Left cardiac atrium (tissue), 4 donors: Measurements from ENCODE around the gene PRR23E. TPM values are rescaled to one million over a fixed set of nuclear protein-coding genes. Genes with fewer than 3 reads are reported as not detected.

Experiments
- ATAC-seq, 2 donors: fragments of 200-7000 bp; cut with Tn5 transposase; one replicate each; pipeline ENCODE4 v1.9.1; 2020; ENCODE audit warnings: mild to moderate bottlenecking in 2 of 2, moderate library complexity in 2 of 2
- DNase-seq: peaks from one replicate; pipeline ENCODE4 v3.0.0-alpha.2; 2020
- intact Hi-C, 2 donors: fragments of 100-400 bp; cut with DNase I; formaldehyde crosslinking; loops; one replicate each; pipeline versions ENCODE4 v1.14.1 to v1.15.1; 2022 to 2023
- total RNA-seq, 2 donors: library from RNA; stranded (reverse); fragmentation: NEBNext Ultra II Directional; extraction: Animal tissue kit (Norgen Biotek cat#: 25700); gene quantifications; one replicate each; pipeline ENCODE4 v1.2.1, GENCODE V29; 2021
- donor health status: DM: no; HTN: yes; CAD: no.
- donor health status: DM: no; HTN: yes; CAD: no; lungs with severe emphysema.
- donor health status: DM: yes; HTN: yes; CAD: no.
- donor health status: Dilated cardiomyopathy.

The PRR23E gene
- total RNA-seq, 2 donors from 2014 or later: not detected

DNA sequence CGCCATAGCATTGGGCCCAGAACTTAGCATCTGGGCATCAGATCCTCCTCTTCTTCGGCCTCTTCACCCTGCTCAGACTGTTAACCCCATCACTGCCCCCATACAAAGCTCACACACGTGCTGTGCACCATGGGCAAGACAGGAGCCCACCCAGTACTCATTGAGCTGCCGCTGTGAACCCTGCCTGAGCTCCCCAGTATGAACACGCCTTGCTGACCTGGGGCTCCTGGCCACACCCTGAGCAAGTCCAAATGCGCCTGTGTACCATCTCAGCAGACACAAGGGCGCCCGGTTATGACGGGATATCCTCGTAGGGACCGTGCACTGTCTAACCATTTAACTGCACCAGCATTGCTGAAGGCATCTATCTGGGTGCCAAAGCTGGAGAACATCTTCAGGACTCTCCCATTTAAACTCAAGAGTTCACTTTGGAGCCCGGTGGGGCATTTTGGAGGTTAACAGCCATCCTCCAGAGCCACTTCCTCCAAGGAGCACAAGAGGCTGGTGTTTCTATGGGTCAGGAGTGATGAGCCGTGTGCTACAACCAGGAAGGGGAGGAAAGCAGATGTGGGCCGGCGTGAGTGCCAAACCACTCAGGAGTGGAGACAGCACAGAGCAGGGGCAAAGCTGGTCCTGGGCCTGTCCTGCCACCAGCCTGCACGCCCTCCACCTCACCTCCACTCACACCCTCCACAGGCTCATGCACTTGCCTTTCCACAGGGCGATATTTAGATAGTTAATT lies 12.1 kb downstream of the PRR23E start:
- intact Hi-C loops: no loop called here
- DNase-seq: no peak
- no peak for ATAC-seq

DNA sequence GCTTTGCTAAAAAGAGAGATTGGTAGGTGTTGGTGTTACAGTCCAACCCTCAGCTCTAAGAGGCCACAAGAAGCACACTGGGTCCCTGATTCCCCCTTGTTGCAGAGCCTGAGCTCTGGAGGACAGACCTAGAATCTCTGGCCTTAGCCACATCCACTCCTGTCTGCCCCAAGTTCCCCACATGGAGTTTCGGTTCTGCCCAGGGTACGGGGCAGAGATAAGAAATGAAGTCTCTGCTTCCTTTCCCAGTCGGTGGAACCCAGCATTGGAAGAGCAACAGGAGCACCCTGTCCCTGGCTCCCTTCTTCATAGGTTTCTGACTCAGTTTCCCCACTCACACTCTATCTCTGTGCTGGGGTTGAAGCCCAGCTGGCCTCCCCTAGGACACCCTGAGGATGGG lies 13.2 kb downstream of the PRR23E start:
- ATAC-seq (no peak), DNase-seq (no peak)
- intact Hi-C loops: no loop called here

DNA sequence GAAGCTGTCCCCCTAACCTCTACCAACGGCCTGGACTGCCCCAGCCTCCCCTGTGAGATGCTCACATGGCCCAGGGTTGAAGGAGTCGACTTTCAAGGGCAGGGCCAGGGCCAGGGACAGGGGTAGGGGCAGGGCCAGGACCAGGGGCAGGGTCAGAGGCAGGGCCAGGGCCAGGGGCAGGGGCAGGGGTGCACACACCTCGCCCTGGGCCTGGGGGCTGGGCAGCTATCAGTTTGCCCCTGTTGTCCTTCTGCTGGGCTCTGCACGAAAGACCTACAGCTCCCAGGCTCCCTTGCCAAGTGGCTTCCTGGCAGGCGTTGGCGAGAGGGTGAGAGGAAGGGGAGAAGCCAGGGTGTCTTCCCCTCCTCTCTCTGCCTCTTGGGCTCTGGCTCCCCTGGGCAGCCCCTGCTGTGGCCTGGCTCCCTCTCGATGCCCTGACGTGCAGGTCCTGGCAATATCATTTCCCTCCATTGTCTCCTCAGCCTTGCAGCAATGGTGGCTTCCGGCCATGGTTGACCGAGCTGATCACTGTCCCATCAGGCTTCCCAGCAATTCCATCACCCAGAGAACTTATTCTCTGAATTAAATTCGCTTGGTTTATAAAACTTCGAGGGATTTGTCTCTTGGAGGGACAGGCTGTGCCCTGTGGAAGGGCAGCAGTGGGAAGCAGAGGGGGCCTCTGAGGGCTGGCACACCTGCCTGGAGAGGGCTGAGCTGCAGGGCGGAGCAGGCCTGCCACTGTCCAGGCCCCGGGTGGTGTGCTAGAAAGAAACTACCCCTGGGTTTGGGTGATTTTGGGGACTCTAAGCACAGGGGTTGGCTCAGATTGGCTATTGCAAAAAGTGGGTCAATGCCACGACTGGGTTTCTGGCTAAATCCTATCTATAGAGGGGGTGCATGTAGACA lies 13.9 kb downstream of the PRR23E start:
- intact Hi-C loops: no loop called here
- ATAC-seq (peak in 1 of 2 donors; percentile 15), DNase-seq (no peak)

DNA sequence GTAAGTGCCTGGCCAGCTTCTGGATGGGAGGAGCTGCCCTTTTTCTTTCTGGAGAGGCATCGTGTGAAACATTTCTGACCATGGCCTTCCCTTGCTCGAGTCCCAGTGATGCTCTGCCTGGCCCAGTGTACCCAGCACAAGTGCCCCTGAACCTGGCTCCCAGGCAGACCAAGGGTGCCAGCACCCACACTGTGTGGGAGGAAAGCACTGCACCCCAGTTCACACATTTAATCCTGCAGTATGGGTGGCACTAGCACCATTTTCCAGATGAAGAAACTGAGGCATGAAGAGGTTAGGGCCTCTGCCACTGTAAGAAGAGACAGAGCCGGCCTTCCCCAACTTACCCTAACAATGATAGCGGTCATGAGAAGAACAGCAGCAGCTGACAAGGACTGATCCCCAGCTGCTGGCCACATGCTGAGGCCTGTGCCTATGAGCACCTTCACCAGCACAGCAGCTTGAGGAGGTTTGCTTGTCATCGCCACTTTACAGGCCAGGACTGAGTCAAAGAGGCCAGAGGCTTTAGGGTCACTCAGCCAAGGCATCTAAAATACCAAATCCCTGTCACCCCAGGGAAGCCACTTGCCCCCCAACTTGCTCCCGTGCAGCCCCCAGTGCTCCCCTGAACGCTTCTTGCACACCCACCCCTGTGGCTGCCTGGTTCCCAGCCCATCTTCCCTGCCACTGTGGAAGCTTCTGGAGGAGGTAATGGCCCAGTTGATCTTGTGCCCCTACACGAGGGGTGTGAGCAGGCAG lies 15.0 kb downstream of the PRR23E start:
- intact Hi-C loops: no loop called here
- no peak for ATAC-seq
- no peak for DNase-seq

DNA sequence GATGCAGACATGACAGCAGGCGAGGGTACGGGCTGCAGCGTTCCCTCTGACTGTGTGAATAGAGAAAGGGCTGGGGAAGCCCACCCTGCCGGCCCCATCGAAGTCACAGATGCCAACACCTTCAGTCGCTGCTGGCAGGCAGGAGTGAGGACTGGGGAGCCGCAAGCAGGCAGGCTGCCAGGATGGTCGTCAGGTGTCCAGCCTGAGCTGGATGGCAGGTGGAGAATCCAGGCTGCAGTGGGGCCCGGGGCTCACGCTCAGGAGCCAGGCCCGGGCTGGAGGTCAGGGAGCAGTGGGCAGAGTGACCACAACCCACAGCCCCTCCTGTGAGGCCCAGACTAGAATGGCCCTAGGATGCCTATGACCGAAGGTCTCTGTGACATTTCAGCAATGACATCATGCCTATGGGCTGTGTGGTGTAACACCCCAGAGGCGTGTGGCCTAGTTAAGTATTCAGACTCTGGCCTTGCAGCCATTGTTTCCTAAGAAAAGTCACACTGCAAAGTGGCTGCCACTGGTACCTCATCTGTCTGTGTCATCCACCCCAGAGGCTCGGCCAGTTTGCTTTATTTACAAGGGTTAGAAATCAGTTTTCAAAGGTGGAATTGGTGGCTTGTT lies 15.7 kb downstream of the PRR23E start:
- no peak for ATAC-seq

DNA sequence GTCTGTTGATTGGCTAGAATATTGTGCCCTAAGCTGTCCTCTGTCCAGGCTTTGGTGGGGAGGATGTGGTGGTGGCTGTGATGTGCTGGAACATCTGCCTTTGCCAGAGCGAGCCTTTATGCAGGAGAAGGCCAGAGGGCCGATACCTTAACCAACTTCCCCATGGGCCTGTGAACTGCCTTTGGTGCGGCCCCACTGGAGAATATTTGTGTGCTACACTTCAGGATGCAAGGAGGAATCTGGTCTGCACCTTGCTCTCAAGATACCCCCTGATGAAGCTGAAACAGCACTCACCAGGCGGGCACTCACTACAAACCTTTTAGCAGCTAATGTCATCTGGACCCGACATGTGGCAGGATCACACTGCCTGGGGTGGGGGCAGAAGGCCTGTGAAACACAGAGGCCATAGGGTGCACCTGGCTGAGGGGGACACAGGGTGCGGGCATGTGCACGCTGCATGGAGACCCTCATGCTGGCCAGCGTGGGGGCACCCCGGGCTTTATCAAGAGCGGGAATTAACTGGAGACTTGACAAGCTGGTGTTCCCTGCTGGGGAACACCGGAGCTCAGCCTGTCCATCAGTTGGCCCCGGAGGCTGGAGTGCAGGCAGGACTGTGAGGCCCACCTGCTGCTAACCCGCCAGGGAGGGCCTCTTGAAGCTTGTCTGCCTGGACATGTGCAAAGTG lies 16.4 kb downstream of the PRR23E start:
- DNase-seq (no peak), ATAC-seq (no peak)
- intact Hi-C loops: no loop called here

More for the DNA sequence above, 15.7 kb downstream of the PRR23E start:
- no peak for DNase-seq
- intact Hi-C loops: no loop called here

DNA sequence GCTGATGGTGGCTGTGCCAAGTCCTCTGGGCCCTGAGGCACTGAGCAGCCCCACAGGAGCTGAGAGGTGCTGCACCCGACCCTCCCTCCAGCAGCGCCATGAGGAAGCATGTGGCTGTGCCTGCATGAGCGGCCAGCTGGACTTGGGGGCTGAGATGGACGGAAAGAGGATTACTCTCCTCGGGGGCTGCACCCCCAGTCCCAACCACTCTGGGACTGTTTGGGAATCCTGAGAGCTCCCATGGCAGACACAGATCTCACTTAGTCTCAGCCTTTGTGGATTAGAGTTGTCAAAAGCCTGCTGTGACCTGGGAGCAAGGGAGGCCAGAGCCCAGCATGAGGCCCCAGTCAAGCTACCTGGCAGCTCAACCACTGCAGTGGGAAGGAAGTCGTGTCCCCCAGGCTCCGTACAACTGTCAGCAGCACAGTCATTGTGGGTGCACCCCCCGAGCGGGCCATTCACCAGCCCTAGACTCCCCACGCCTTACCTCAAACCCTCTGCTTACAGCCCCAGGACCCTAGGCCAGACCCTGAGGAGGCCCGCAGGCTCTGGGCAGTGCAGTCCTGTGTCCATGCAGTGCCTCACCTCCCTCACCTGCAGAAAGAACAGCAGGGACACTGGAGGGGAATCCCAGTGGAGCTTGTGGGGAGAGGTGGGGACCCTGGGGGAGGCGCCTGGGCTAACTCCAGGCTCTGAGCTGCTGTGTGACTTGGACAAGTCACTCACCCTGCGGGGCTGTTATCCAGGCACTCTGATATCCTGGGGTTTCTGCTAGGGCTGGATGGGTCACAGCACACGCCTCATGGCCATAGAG lies 17.1 kb downstream of the PRR23E start:
- intact Hi-C loops: no loop called here
- no peak for ATAC-seq
- no peak for DNase-seq

DNA sequence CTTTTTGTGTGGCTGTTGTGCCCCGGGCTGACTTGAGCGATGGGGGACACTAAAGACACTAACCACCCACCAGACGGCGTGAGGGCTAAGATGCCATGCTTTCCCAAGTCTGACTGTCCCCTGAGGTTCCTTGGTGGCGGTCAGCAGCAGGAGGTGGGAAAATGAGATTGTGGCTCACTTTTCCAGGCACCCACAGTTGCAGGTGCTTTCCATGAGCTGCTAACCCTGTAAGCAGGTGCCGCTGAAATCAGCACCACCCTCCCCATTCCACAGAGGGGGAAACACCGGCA lies 17.7 kb downstream of the PRR23E start:
- intact Hi-C loops: no loop called here
- DNase-seq (no peak), ATAC-seq (no peak)

DNA sequence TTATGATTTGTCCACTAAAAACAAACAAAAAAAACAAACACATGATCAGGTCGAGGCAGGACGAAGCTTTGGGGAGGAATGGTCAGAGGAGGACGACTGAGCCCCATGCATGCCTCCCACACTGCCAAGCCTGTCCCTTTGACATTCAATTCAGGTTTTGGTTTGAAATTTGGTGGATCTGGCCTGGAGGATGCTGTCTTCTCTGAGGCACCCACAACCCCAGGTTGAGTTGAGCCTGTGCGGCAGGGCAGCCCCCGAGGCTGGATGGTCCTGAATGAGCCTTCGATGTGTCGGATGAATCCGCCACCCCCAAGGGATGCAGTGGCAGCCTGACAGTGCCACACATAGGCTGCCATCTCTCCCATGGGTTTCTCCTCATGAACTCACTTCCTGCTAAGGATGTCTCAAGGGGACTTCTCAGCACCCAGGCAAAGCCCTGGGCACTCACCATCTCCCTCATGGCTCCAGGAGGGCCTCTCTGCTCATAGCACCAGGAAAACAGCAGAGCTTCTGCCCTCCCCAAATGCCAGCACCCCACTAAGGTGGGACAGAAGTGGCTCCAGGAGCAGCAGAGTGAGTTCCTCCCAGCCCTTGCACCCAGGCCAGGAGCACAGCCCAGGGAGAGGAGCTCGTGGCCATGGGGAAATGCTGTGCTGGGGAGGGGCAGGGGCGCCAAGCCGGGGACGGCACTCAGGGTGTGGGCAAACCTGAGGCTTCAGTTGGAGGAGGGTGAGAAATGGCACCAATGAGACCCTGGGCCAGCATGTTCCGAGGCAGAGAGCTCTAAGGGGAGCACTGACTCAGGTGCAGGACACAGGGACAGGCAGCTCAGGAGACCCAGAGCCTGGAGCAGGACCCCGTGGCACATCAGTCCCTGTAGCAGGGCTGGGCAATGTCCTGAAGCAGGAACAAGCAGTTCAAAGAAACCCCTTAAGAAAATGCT lies 18.5 kb downstream of the PRR23E start:
- intact Hi-C loops: no loop called here
- ATAC-seq (no peak), DNase-seq (no peak)

DNA sequence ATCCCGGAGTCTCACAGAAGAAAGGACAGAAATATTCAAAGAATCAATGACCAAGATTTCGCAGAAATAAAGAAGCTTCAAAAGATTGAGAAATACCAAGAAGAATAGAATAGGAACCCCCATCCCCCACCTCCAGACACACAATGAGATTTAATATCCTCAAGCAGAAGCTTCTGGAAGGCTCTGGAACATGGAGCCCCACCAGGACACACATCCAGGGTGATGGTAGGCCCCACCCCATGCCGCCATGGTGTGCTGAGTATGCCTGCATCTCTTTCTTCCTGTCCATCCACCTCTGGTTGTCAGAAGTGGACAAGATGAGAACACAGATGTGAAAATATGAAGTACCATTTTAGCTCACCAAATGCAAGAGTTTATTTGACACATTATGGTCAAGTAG lies 19.3 kb downstream of the PRR23E start:
- intact Hi-C loops: no loop called here
- DNase-seq (no peak), ATAC-seq (no peak)

DNA sequence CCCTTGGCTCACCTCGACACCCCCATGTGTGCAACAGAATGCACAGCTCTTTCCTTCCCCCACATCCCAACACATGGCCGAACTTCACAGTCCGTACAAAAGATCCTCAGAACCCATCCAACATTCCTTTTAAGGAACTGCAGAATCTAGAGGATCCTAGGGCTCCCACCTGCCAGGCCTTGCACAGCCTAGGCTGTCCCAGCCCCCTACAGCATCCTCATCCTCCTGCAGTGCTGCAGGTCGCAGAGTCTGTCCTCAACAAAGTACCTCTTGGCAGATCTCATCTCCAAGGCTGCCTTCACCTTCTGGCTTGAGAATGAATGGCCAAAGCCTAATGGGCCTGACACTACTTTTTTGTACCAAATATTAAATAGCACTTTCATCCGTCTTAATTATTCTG lies 19.8 kb downstream of the PRR23E start:
- DNase-seq: no peak
- no peak for ATAC-seq
- intact Hi-C loops: no loop called here

DNA sequence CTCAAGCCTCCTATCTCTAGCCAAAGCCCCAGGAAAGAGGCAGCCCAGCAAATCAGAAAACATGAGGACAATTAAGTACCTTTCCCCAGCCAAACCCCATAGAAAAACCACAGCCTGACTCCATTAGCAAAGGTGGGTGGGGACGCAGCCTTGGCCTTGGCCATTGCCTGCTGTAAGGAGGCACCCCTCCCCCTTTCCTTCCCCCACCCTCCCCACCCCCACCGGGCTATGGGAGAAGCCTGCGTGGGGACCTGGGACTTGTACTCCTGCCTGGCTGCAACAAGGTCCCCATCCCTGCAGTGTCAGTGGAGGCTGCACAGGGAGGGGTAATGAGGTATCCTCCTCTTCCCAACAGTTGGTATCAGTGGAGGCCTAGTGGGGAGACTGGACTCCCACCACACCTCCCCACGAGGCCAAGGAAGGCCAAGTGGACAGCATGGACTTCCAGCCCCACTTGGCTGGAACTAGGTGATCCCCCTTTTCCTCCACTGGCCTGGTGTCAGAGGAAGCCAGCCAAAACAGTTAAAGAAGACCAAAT lies 20.5 kb downstream of the PRR23E start:
- intact Hi-C loops: no loop called here
- DNase-seq (no peak), ATAC-seq (no peak)

DNA sequence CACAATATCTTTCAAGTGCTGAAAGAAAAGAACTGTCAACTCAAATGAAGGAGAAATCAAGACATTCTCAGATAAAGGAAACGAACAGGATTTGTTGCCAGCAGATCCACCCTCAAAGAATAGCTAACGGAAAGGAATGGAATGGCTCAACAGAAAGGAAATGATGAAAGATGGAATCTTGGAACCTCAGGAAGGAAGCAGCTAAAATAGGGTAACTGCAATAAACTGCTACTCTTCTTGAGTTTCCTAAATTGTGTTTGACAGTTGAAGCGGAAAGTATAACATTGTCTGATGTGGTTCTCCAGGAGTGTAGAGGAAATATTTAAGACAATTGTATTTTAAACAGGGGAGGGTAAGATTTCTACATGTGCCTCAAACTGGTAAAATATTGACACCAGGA lies 22.0 kb downstream of the PRR23E start:
- intact Hi-C loops: no loop called here
- ATAC-seq (no peak), DNase-seq (no peak)

DNA sequence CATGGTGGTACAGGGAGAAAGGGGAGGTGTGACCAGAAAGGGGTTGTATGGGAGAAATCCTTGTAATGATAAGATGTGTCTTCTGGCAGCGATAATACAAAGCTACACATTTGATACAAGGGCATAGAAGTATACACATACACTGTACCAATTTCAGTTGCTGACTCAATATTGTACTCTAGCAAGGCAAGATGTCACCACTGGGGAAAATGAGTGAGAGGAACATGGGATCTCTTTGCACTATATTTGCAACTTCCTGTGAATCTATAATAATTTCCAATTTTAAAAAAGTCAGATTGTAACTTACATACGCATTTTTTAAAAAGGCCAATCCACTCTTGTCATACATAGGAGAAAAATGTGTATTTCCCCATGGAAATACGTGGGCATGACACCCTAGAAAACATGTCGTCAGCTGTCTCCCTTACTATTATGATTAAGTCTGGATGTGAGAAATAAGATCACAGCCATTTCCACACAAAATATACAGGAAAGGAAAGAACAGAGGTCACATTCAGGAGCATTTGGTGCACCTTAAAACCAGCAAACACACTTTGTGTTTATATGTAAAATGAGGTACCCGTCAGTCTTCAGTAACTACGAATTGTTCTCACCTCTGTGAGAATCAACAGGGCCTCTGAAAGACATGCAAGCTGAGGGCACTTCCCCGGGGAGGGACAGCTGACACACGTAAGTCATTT lies 22.9 kb downstream of the PRR23E start:
- intact Hi-C loops: no loop called here
- DNase-seq (no peak), ATAC-seq (no peak)

DNA sequence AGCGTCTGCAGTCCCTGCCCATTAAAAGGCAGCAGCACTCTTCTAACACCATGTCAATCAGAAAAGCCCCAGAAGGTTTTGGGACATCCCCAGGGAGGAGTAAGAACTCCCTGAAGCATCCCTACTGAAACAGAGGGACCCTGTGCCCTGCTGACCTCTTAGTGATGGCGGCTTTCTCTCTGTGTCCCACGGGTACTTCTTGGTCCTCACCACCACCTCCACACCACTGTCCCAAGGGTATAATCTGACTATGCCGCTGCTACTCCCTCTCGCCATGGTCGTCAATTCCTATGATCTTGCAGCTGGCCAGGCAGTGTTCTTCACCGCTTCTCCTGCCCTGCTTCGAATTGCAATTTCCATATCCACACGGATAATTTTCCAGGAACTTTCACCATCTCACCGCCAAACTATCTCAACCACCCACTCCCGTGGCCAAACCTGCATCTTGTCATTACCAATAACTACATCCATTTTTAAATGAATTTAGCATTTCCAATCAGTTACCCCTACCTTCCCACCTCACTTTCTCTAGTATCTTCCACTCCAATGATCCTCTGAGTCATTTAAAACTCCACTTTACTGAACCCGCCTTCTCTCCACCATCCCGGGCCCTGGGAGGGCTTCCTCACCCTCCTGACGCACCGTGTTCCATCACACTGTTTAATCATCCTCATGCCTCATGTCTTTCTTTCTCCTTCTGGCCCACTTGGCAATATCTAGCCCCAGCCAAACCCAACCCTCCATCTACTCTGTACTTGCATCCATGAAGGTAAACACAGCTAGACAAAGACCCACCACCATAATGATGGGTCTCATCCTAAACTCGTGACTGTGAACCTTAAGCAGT lies 23.7 kb downstream of the PRR23E start:
- DNase-seq (no peak), ATAC-seq (no peak)
- intact Hi-C loops: no loop called here
